Germinal center (tissue), 1 donor: ENCODE data around the gene JAG1.

Experiments
- DNase-seq: peaks from one replicate; pipeline ENCODE4 v3.0.0; 2012; ENCODE audit warnings: mixed read lengths, low spot score

JAG1 gene

GRCh38 chr20:10652660-10653261, 21.0 kb downstream of the JAG1 start:
- DNase-seq = no peak

GRCh38 chr20:10652185-10652584, 21.6 kb downstream of the JAG1 start:
- no peak for DNase-seq

GRCh38 chr20:10651227-10651990, 22.4 kb downstream of the JAG1 start:
- DNase-seq = no peak

- no peak for DNase-seq
Observed at GRCh38 chr20:10649797-10650160, 24.0 kb downstream of the JAG1 start.

- no peak for DNase-seq
Observed at GRCh38 chr20:10649080-10649796, 24.6 kb downstream of the JAG1 start.

- no peak for DNase-seq
Observed at GRCh38 chr20:10648651-10649050, 25.1 kb downstream of the JAG1 start.

- no peak for DNase-seq
Observed at GRCh38 chr20:10647909-10648308, 25.9 kb downstream of the JAG1 start.

- DNase-seq = no peak
Observed at GRCh38 chr20:10647471-10647870, 26.3 kb downstream of the JAG1 start.

- DNase-seq = no peak
Observed at GRCh38 chr20:10646886-10647420, 26.8 kb downstream of the JAG1 start.

- DNase-seq = no peak
Observed at GRCh38 chr20:10646006-10646405, 27.8 kb downstream of the JAG1 start.

GRCh38 chr20:10645205-10645570, 28.6 kb downstream of the JAG1 start:
- DNase-seq = no peak

GRCh38 chr20:10644458-10645204, 29.2 kb downstream of the JAG1 start:
- DNase-seq = no peak

- DNase-seq = no peak
Observed at GRCh38 chr20:10643560-10643873, 30.3 kb downstream of the JAG1 start.

- no peak for DNase-seq
Observed at GRCh38 chr20:10642856-10643559, 30.8 kb downstream of the JAG1 start.

- DNase-seq = no peak
Observed at GRCh38 chr20:10641893-10642292, 31.9 kb downstream of the JAG1 start.

GRCh38 chr20:10641467-10641866, 32.3 kb downstream of the JAG1 start:
- no peak for DNase-seq

GRCh38 chr20:10640897-10641296, 32.9 kb downstream of the JAG1 start:
- DNase-seq = no peak

GRCh38 chr20:10639737-10640556, 33.9 kb downstream of the JAG1 start:
- DNase-seq = no peak

- DNase-seq = no peak
Observed at GRCh38 chr20:10639077-10639736, 34.6 kb downstream of the JAG1 start.

- DNase-seq = no peak
Observed at GRCh38 chr20:10637563-10637962, 36.2 kb downstream of the JAG1 start.
